Measurements from ENCODE around the gene KIF26A.

KIF26A gene

GRCh38 chr14:104138098-104138717, at the start of gene KIF26A:
TSS of gene KIF26A (plus strand) at chr14:104138587. CDS start at chr14:104138723, 136 bp downstream.
- DNase-seq = peak; percentile 68

DNA sequence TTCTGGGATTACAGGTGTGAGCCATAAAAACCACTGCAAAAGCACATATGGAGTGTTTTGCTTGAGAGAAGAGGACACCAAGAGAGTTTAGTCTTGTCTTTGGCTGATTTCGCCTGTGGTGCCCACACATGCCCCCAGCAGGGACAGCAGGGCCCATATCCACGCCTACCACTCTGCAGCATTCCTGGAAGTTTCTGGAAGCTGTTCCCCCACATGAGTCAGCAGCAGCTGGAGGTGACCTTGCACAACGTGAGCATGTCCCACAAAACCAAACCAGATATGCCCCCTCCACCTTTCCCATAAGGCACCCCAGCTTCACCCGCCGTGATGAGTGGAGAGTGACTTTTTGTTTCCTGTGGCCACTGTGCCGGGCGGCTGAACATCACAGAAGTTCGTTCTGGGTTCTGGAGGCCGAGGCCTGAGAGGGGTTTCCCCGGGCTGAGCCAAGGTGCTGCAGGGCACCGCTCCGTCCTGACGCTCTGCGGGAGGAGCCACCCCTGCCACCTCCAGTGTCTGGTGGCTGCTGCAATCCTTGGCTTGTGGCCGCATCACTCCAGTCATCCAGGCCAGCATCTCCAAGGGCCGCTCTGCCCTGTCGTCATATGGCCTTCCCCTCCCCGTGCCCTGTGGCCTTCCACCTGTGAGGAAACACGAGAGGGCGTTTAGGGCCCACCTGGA, 48.2 kb upstream of the KIF26A start:
- DNase-seq = no peak

GRCh38 chr14:104091061-104091926, 47.1 kb upstream of the KIF26A start:
- DNase-seq = no peak

GRCh38 chr14:104091927-104092771, 46.2 kb upstream of the KIF26A start:
- no peak for DNase-seq

GRCh38 chr14:104092931-104093365, 45.4 kb upstream of the KIF26A start:
- DNase-seq = no peak

- DNase-seq = no peak
These were observed 44.9 kb upstream of the KIF26A start for GRCh38 chr14:104093366-104094055.

- no peak for DNase-seq
These were observed 44.2 kb upstream of the KIF26A start for GRCh38 chr14:104094056-104094708.

DNA sequence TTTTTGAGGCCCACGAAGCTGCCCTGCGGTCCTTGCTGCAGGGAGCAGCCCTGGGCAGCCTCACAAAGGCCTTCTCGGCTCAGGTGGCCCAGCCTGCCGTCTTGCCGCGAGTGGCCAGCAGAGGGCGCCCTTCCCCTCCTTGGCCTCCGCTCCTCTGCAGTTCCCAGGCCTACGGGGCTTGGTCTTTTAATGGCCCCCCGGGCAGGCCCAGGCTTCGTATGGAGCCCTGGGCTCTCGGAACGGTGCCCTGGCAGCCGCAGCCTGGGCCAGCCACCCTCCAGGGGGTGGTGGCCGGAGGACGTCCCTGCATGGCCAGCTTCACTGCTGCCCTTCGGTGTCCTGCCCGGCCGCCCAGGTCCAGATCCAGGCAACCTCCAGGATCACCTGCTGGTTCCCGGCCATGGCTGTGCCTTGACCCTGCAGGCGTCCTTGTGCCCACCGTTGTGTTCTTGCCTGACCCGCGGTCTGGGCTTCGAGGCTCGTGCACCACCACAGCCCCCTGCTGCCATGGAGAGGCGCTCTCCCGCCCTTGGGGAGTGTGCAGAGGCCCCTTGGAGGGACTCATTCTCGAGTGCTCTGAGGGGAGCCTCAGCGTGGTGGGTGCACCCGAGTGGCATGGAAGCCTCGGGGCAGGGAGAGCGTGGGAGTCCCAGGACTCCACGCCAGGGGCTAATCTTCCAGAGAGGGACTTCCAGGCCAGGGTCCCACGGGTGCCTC, 43.5 kb upstream of the KIF26A start:
- peak; percentile 92 for DNase-seq

DNA sequence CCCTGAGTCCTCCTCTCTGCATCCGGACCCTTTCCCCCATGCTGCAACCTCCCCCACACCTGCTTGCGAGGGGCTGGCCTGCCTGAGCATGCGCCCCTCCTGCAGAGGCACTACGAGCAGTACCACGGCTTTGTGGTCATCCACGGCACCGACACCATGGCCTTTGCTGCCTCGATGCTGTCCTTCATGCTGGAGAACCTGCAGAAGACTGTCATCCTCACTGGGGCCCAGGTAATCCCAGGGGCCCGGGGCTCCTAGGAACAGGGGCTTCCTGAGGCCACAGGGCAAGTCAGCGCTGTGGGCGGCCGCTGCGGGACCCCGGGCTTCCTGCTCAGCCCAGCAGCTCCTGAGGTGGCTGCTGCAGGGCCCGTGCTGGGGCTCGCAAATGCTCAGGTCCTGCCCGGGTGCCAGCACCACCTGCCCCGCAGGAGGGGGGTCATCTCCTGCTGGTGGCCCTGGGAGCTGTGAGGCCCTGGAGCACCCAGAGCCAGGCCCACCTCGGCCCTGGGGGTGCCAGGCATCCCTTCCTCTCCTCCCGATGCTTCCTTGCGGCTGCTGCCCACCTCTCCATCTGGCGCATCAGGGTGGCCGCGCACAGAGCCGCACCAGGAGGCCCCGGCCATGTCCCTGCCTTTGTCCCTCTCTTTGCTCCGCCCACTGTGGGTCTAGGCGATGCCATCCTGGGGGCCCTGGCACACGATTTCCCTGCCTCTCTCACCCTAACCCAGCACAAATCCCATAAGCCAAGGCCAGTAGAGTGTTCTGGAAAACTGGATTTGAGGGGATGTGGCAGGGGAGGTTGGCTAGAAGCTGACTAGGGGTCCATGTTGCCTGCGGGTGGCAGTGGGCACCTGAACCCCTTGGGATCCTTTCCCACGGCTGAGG, 42.7 kb upstream of the KIF26A start:
- DNase-seq = no peak

DNA sequence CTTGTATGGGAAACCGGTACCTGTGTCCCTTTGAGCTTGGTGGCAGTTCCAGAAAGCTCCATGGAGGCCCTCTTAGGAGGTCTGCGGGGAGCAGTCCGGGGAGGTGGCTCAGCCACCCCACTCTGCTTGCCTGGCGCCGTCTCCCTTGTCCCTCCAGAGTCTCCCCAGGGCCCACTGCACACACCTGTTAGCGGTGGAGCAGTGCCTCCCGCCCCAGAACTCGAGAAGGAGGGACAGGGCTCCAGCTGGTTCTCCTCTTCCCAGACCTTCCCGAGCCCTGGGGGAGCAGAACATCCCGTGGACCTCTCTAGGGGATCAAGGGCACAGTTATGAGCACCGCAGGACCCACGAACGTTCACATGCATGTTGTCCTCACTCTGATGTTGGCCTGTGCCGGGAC, 42.1 kb upstream of the KIF26A start:
- no peak for DNase-seq

GRCh38 chr14:104096751-104097700, 41.4 kb upstream of the KIF26A start:
- DNase-seq = no peak

DNA sequence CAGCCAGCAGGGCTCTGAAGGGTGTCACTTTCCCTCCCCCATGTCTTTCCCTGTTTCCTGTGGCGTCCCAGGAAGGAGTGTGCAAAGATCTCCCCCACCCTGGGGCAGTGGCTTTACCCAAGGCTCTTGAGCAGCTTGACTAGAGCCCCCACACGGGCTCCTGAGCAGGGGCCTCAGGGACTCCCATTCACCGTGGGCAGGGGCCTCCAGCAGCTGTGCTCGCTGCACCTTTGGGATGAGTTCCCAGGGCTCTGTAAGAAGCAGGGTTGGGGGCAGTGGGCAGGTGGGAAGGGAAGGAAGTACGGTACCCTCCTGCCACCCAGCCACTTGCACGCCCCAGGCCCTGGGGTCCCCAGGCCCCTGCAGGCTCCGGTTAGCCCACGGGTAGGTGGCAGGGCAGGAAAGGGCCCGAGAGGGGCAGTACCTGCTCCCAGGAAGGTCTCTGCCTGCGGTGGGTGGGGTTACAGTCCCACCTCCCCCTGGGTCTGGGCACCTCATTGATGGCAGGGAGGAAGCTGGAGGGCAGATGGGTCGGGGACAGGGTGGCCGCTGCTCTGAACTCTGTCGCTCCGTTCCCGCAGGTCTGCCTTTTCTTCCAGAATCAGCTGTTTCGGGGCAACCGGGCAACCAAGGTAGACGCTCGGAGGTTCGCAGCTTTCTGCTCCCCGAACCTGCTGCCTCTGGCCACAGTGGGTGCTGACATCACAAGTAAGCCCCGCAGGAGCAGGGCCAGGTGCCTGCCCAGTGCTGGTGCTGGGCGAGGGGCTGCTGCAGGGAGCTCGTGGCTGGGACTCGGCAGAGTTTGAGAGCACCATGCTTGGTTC, 39.9 kb upstream of the KIF26A start:
- no peak for DNase-seq

- DNase-seq = no peak
These were observed 39.0 kb upstream of the KIF26A start for GRCh38 chr14:104099096-104100041.

GRCh38 chr14:104100171-104101085, 38.0 kb upstream of the KIF26A start:
- DNase-seq = no peak

GRCh38 chr14:104101086-104101621, 37.2 kb upstream of the KIF26A start:
- no peak for DNase-seq
